Tibial nerve (tissue), 4 donors: ENCODE results near the gene TBX15. TPM values are rescaled to one million over a fixed set of nuclear protein-coding genes. Genes with fewer than 3 reads are reported as not detected.

Source experiments
- DNase-seq, 2 donors: peaks; one replicate each; pipeline ENCODE4 v3.0.0-alpha.2; 2019; ENCODE audit warnings: low spot score in 2 of 2
- H3K27ac ChIP-seq, 4 donors: fragments of 200-600 bp; sonication (generic) in 3 of 4; one replicate each; pipeline ENCODE4 v1.5.1; 2017 to 2019; ENCODE audit warnings: mild to moderate bottlenecking in 1 of 4
- H3K27me3 ChIP-seq, 2 donors: fragments of 200-600 bp; sonication (generic) in 1 of 2; one replicate each; pipeline versions ENCODE4 v1.5.1 to v1.6.0; 2017 to 2019
- H3K36me3 ChIP-seq, 3 donors: fragments of 200-600 bp; sonication (generic); one replicate each; pipeline ENCODE4 v1.5.1; 2018 to 2019
- H3K4me1 ChIP-seq, 4 donors: fragments of 200-600 bp; sonication (generic) in 3 of 4; one replicate each; pipeline ENCODE4 v1.5.1; 2017 to 2019
- H3K4me3 ChIP-seq, 4 donors: fragments of 200-600 bp; sonication (generic) in 3 of 4; one replicate each; pipeline ENCODE4 v1.5.1; 2017 to 2019; ENCODE audit warnings: mild to moderate bottlenecking in 1 of 4, moderate library complexity in 1 of 4
- H3K9me3 ChIP-seq, 4 donors: fragments of 200-600 bp; sonication (generic) in 3 of 4; one replicate each; pipeline ENCODE4 v1.5.1; 2017 to 2019
- CTCF ChIP-seq, 5 experiments: fragments of 200-600 bp in 3 of 5; fragments of 450-650 bp in 2 of 5; sonication (generic) in 3 of 5; IDR thresholded peaks; one replicate each; pipeline ENCODE4 v1.5.1; 2016 to 2019; ENCODE audit warnings: antibody characterized with exemption in 5 of 5, mild to moderate bottlenecking in 3 of 5, moderate library complexity in 2 of 5
- EP300 ChIP-seq, 2 donors: sonication (generic); formaldehyde crosslinking; IDR thresholded peaks; one replicate each; pipeline ENCODE4 v1.6.1; 2017; ENCODE audit warnings: antibody characterized with exemption in 2 of 2, mild to moderate bottlenecking in 1 of 2
- POLR2A ChIP-seq, 2 donors: fragments of 450-650 bp; IDR thresholded peaks; one replicate each; pipeline ENCODE4 v1.6.1; 2017; ENCODE audit warnings: antibody characterized with exemption in 2 of 2, mild to moderate bottlenecking in 2 of 2, moderate library complexity in 2 of 2
- WGBS, 2 donors: methylation state at CpG; one replicate each; pipeline ENCODE4 v1.1.5; 2018; 5-methylcytosine and 5-hydroxymethylcytosine counted together
- total RNA-seq, 4 donors: library from RNA; depleted of rRNA; stranded (reverse); fragments of >200 nt; gene quantifications; one replicate each; pipeline ENCODE4 v1.1.0, GENCODE V29; 2016

The TBX15 gene
- total RNA-seq, 4 donors from 2014 or later: 38.7 to 57.0 (median 48.2) TPM

DNA sequence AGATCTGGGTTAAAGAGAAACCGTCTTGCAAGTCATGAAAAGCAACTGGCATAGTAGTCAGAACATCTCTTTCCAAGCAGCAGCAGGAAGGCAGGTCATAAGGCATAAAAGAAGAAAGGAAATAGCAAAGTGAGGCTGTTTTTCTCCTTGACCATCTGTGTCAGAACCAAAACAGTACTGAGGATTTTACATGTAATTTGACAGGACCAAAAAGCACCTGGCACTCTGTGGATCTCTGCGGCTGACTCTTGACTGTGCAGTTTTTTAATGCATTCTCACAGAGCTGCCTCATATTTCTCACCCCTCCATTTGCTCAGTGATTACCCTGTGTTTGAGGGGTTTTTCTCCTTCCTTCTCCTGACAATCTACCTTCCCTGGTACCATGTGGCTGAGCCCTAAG, 17.7 kb downstream of the TBX15 start:
- peaks cover 0 to 54% (median 0%) of the 10 kb centered on the region in 4 donors for H3K4me1 ChIP-seq
- H3K36me3 ChIP-seq: no peaks in the 10 kb centered on the region
- WGBS, 2 donors: 77 to 87% methylated on average over 2 of the region's 2 CpGs
- no peaks in the 10 kb centered on the region for H3K27me3 ChIP-seq
- no peak overlapping the region for H3K27ac ChIP-seq
- no peak overlapping the region for H3K4me3 ChIP-seq
- H3K9me3 ChIP-seq: no peaks in the 10 kb centered on the region
- TF ChIP-seq CTCF (IDR thresholded peaks at IDR 0.05) (no peak), EP300 (IDR thresholded peaks at IDR 0.05) (no peak), POLR2A (IDR thresholded peaks at IDR 0.05) (no peak)
- DNase-seq: no peak

GRCh38 chr1:118963456-118964430, 24.4 kb downstream of the TBX15 start:
- Histone ChIP-seq H3K36me3 (no peaks in the 10 kb centered on the region), H3K4me3 (no peak overlapping the region), H3K27ac (peak overlapping the region in 1 of 4 donors; percentile 50), H3K9me3 (no peaks in the 10 kb centered on the region), H3K4me1 (peaks cover 0 to 53% (median 7%) of the 10 kb centered on the region in 4 donors), H3K27me3 (no peaks in the 10 kb centered on the region)
- peak in 1 of 2 donors; percentile 71 for DNase-seq
- TF ChIP-seq EP300 (IDR thresholded peaks at IDR 0.05): peak; percentile 22 to 90
- TF ChIP-seq POLR2A (IDR thresholded peaks at IDR 0.05): no peak
- 64 to 73% methylated on average over 3 of the region's 3 CpGs for WGBS, 2 donors

- Histone ChIP-seq H3K27me3 (no peaks in the 10 kb centered on the region), H3K36me3 (no peaks in the 10 kb centered on the region), H3K4me1 (peaks cover 0 to 52% (median 7%) of the 10 kb centered on the region in 4 donors), H3K4me3 (no peak overlapping the region), H3K27ac (no peak overlapping the region), H3K9me3 (no peaks in the 10 kb centered on the region)
- no peak for DNase-seq
- WGBS, 2 donors: 82 to 88% methylated on average over 2 of the region's 2 CpGs
- TF ChIP-seq EP300 (IDR thresholded peaks at IDR 0.05) (no peak), CTCF (IDR thresholded peaks at IDR 0.05) (no peak), POLR2A (IDR thresholded peaks at IDR 0.05) (no peak)
Observed at GRCh38 chr1:118963138-118963455, 25.0 kb downstream of the TBX15 start.

DNA sequence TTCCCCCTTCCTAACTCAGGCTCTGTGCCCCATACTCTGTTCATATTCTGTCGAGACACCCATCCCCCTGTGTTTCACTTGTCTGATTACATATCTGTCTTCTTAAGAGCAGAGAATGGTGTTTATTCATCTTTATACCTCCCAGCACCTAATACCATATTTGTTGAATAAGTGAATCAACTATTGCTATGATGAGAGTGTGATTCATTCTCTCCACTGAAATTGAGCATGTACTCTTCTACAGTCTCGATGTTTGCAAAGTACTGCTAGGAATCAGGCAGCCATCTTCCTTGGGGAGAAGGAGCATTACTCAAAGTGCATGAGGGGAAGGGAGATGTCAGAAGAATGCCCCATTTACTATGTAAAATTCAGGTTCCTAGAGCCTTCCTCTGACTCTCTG, 27.0 kb downstream of the TBX15 start:
- H3K36me3 ChIP-seq: no peaks in the 10 kb centered on the region
- H3K27ac ChIP-seq: no peak overlapping the region
- no peak for TF ChIP-seq CTCF (IDR thresholded peaks at IDR 0.05)
- no peak for TF ChIP-seq POLR2A (IDR thresholded peaks at IDR 0.05)
- no peak for TF ChIP-seq EP300 (IDR thresholded peaks at IDR 0.05)
- no peak for DNase-seq
- 88 to 89% methylated on average over 2 of the region's 2 CpGs for WGBS, 2 donors
- H3K4me1 ChIP-seq: peaks cover 0 to 34% (median 7%) of the 10 kb centered on the region in 4 donors
- H3K4me3 ChIP-seq: no peak overlapping the region
- no peaks in the 10 kb centered on the region for H3K9me3 ChIP-seq
- no peaks in the 10 kb centered on the region for H3K27me3 ChIP-seq

DNA sequence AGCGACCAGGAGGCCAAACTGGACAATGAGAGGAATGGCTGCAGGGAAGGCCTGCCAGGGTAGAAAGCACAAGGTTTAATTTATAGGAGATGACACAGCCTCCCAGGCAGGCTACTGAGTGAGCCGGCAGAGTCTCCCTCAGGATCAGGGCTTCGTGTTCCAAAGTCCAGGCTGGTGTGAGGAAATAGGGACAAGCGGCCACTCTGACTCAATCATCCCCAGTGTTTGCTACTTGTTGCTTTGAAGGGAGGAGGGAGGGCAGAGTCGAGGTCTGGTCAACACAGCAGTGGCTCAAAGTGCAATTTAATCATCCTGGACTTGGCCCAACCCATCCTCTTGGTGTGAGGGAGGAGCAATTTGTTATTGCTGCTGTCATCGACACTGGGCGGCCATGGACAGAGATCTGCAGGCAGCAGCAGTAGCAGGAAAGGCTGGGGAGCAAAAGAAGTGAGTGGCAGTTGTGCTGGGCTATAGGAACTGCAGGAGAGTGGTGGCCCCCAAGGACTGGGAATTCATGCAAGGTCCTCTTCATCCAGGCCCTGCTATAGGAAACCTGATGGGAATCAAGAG, 27.5 kb downstream of the TBX15 start:
- Histone ChIP-seq H3K27ac (peak overlapping the region in 1 of 4 donors; percentile 36), H3K4me3 (no peak overlapping the region), H3K9me3 (no peaks in the 10 kb centered on the region), H3K27me3 (no peaks in the 10 kb centered on the region), H3K36me3 (no peaks in the 10 kb centered on the region), H3K4me1 (peaks cover 0 to 30% (median 7%) of the 10 kb centered on the region in 4 donors)
- peak; percentile 52 to 82 for DNase-seq
- WGBS, 2 donors: 43 to 45% methylated on average over 7 of the region's 7 CpGs
- TF ChIP-seq CTCF (IDR thresholded peaks at IDR 0.05): no peak
- no peak for TF ChIP-seq POLR2A (IDR thresholded peaks at IDR 0.05)
- TF ChIP-seq EP300 (IDR thresholded peaks at IDR 0.05): peak in 1 of 2 donors; percentile 76
